OCI-LY7 (cell line): ENCODE data around the gene KCNK15. TPM values are rescaled to one million over a fixed set of nuclear protein-coding genes. Genes with fewer than 3 reads are reported as not detected.

Experiments used
- BruUV-seq: library from RNA; stranded (reverse); fragments of 400-500 nt; replicated peaks from 2 replicates; lab custom pipeline; 2021; lab: Mats Ljungman, UMichigan
- CTCF ChIA-PET: fragments of 300-600 bp; sonication (Branson Sonifier 250); formaldehyde crosslinking; loops from one replicate; lab custom pipeline; 2022; ENCODE audit warnings: antibody characterized with exemption; ENCODE audit not compliant: unreplicated experiment; lab: Charles Lee
- POLR2A ChIA-PET: fragments of 300-600 bp; sonication (Branson Sonifier 250); formaldehyde crosslinking; loops from one replicate; lab custom pipeline; 2022; ENCODE audit warnings: antibody characterized with exemption; lab: Charles Lee
- DNase-seq: peaks from one replicate; pipeline ENCODE4 v3.0.0-alpha.2; 2015; ENCODE audit warnings: low spot score
- H2AFZ ChIP-seq: fragments of 200-600 bp; sonication (generic), shearing (Covaris generic); 2 replicates; pipeline ENCODE4 v1.6.1; 2014; ENCODE audit warnings: mild to moderate bottlenecking, antibody characterized with exemption, low read length, moderate library complexity
- H3K27ac ChIP-seq: fragments of 200-600 bp; sonication (generic); 2 replicates; pipeline ENCODE4 v1.5.1; 2014; ENCODE audit warnings: mixed run types, low read depth, mild to moderate bottlenecking, moderate library complexity, low read length, inconsistent platforms; ENCODE audit not compliant: poor library complexity, severe bottlenecking
- H3K36me3 ChIP-seq: fragments of 200-600 bp; sonication (generic); 2 replicates; pipeline ENCODE4 v1.6.1; 2014; ENCODE audit warnings: mild to moderate bottlenecking, antibody characterized with exemption, low read length, moderate library complexity, mixed read lengths; ENCODE audit not compliant: insufficient read depth
- H3K4me1 ChIP-seq: fragments of 200-600 bp; sonication (generic); 2 replicates; pipeline ENCODE4 v1.5.1; 2014; ENCODE audit warnings: mild to moderate bottlenecking, low read length; ENCODE audit not compliant: insufficient read depth, poor library complexity, severe bottlenecking
- H3K4me2 ChIP-seq: fragments of 200-600 bp; sonication (generic); 2 replicates; pipeline ENCODE4 v1.6.1; 2014; ENCODE audit warnings: mild to moderate bottlenecking, low read length
- H3K4me3 ChIP-seq: fragments of 200-600 bp; sonication (generic); 2 replicates; pipeline ENCODE4 v1.5.1; 2014; ENCODE audit warnings: mild to moderate bottlenecking, low read depth, low read length; ENCODE audit not compliant: poor library complexity, severe bottlenecking
- H3K79me2 ChIP-seq: fragments of 200-600 bp; sonication (generic); 2 replicates; pipeline ENCODE4 v1.6.1; 2016; ENCODE audit warnings: low read depth, mild to moderate bottlenecking, low read length, moderate library complexity, mixed read lengths; ENCODE audit not compliant: insufficient read depth
- H3K9me2 ChIP-seq: fragments of 200-600 bp; sonication (generic); 2 replicates; pipeline ENCODE4 v1.6.1; 2016; ENCODE audit warnings: mild to moderate bottlenecking, low read length, mixed read lengths; ENCODE audit not compliant: insufficient read depth
- H3K9me3 ChIP-seq: fragments of 200-600 bp; sonication (generic); 2 replicates; pipeline ENCODE4 v1.6.1; 2014; ENCODE audit warnings: mild to moderate bottlenecking, mixed run types, low read length, mixed read lengths
- H4K20me1 ChIP-seq: fragments of 200-600 bp; sonication (generic); 2 replicates; pipeline ENCODE4 v1.6.1; 2014; ENCODE audit warnings: mild to moderate bottlenecking, antibody characterized with exemption, low read length, moderate library complexity, mixed read lengths; ENCODE audit not compliant: insufficient read depth
- CTCF ChIP-seq: fragments of 200-600 bp; sonication (generic); conservative IDR thresholded peaks from 2 replicates; pipeline ENCODE4 v1.5.1; 2014; ENCODE audit warnings: mild to moderate bottlenecking, antibody characterized with exemption, low read length, moderate library complexity, mixed read lengths
- EZH2phosphoT487 ChIP-seq: fragments of 200-600 bp; sonication (generic); IDR thresholded peaks from 2 replicates; pipeline ENCODE4 v1.6.1; 2018; ENCODE audit warnings: low read depth, borderline replicate concordance, mild to moderate bottlenecking, mixed run types, antibody characterized with exemption, low read length, moderate library complexity, mixed read lengths
- intact Hi-C: fragments of 100-400 bp; cut with micrococcal nuclease; formaldehyde crosslinking; loops from one replicate; pipeline ENCODE4 v1.10.0; 2022; ENCODE audit not compliant: unreplicated experiment
- total RNA-seq, 2 experiments: library from RNA; depleted of rRNA in 1 of 2; stranded (reverse); fragments of >200 nt in 1 of 2; shearing (Covaris generic) in 1 of 2; gene quantifications; 2 replicates each; pipeline ENCODE4 v1.2.3, GENCODE V29; 2014 to 2022

Gene KCNK15
- total RNA-seq, 2 experiments from 2014 or later, result not detected

GRCh38 chr20:44724423-44725091 is 21.1 kb upstream of the KCNK15 start:
- Histone ChIP-seq H3K4me1 (no peaks in the 10 kb centered on the region), H3K36me3 (no peaks in the 10 kb centered on the region), H2AFZ (no peak overlapping the region), H3K79me2 (no peaks in the 10 kb centered on the region), H4K20me1 (no peaks in the 10 kb centered on the region), H3K4me3 (no peak overlapping the region), H3K9me3 (no peaks in the 10 kb centered on the region), H3K27ac (no peak overlapping the region), H3K9me2 (no peaks in the 10 kb centered on the region), H3K4me2 (no peak overlapping the region)
- ChIA-PET CTCF (no interaction called here), POLR2A (interaction anchor here (1.2 kb wide), 1 partner anchor 12 kb away, joined by 3 read pairs; no protein-coding TSS in a partner anchor)
- DNase-seq, result no peak
- TF ChIP-seq CTCF, result no peak
- intact Hi-C loops, result no loop called here
- BruUV-seq, result no TSS peak

DNA sequence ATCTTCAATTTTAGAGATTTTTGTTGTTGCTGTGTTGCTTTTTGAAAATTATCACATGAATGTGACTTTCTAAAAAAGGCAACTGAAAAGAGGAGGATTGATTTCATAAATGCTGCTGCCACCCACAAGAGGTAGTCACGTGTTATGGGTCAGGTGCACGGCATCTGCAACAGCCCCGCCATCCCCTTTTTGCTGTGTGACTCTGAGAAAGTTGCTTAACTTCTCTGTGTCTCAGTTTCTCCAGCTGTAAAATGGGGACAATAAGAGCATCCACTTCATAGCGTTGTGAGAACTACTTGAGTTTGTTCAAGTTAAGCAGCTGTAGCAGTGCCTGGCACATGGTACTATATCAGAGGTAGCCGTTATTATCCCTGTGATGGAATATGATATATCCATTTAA is 19.8 kb upstream of the KCNK15 start:
- no peak for TF ChIP-seq CTCF
- no peak for TF ChIP-seq EZH2phosphoT487
- H3K4me2 ChIP-seq, result no peak overlapping the region
- H3K9me3 ChIP-seq, result no peaks in the 10 kb centered on the region
- intact Hi-C loops, result no loop called here
- no peaks in the 10 kb centered on the region for H3K79me2 ChIP-seq
- ChIA-PET POLR2A (interaction anchor here (0.7 kb wide), 1 partner anchor 13 kb away, joined by 3 read pairs; no protein-coding TSS in a partner anchor), CTCF (no interaction called here)
- H3K4me1 ChIP-seq, result no peaks in the 10 kb centered on the region
- H4K20me1 ChIP-seq, result no peaks in the 10 kb centered on the region
- no peak for DNase-seq
- H3K9me2 ChIP-seq, result no peaks in the 10 kb centered on the region
- no peak overlapping the region for H2AFZ ChIP-seq
- H3K27ac ChIP-seq, result no peak overlapping the region
- no TSS peak for BruUV-seq
- no peak overlapping the region for H3K4me3 ChIP-seq
- no peaks in the 10 kb centered on the region for H3K36me3 ChIP-seq

GRCh38 chr20:44727039-44727438 is 18.6 kb upstream of the KCNK15 start:
- Histone ChIP-seq H3K4me2 (no peak overlapping the region), H3K4me1 (no peaks in the 10 kb centered on the region), H4K20me1 (no peaks in the 10 kb centered on the region), H3K9me2 (no peaks in the 10 kb centered on the region), H3K27ac (no peak overlapping the region), H3K9me3 (no peaks in the 10 kb centered on the region), H3K4me3 (no peak overlapping the region), H3K36me3 (no peaks in the 10 kb centered on the region), H2AFZ (no peak overlapping the region), H3K79me2 (no peaks in the 10 kb centered on the region)
- no TSS peak for BruUV-seq
- ChIA-PET CTCF (no interaction called here), POLR2A (no interaction called here)
- intact Hi-C loops, result no loop called here
- no peak for TF ChIP-seq EZH2phosphoT487
- no peak for TF ChIP-seq CTCF
- no peak for DNase-seq
